Adipose tissue (tissue), 3 donors: ENCODE measurements around the gene TPRN. TPM values are rescaled to one million over a fixed set of nuclear protein-coding genes. Genes with fewer than 3 reads are reported as not detected.

Experiments
- H3K27ac ChIP-seq: one replicate; pipeline ENCODE4 v1.5.1; 2013; ENCODE audit warnings: low read depth, low read length
- WGBS, 3 donors: extraction: QIAGEN DNeasy Blood & Tissue Kit; methylation state at CpG; one replicate each; pipeline ENCODE4 v1.1.7; 2013; 5-methylcytosine and 5-hydroxymethylcytosine counted together
- polyA plus RNA-seq, 3 donors: library from polyadenylated mRNA; stranded (reverse); fragments of 200-250 nt; gene quantifications; one replicate each; pipeline ENCODE4 v1.2.3, GENCODE V29; 2013
- donor health status: healthy with polysubstance abuse.
- donor health status: Bipolar disorder and iron deficiency.
- donor health status: healthy.

Gene TPRN
- polyA plus RNA-seq, 3 donors: 4.3 to 67.8 (median 4.5) TPM

- WGBS, 3 donors: 91 to 94% (median 93%) methylated on average over 27 of the region's 27 CpGs
- H3K27ac ChIP-seq: no peak overlapping the region
These were observed 16.5 kb downstream of the TPRN start for GRCh38 chr9:137183980-137184595.

- H3K27ac ChIP-seq: no peak overlapping the region
- 88 to 92% (median 91%) methylated on average over 14 to 17 of the region's 17 CpGs for WGBS, 3 donors
These were observed 17.7 kb downstream of the TPRN start for GRCh38 chr9:137182836-137183235.

GRCh38 chr9:137181680-137182079 is 18.9 kb downstream of the TPRN start:
- WGBS, 3 donors: 95 to 96% (median 95%) methylated on average over 22 of the region's 22 CpGs
- H3K27ac ChIP-seq: no peak overlapping the region

- H3K27ac ChIP-seq: no peak overlapping the region
- 93 to 95% (median 94%) methylated on average over 20 of the region's 20 CpGs for WGBS, 3 donors
These were observed 20.1 kb downstream of the TPRN start for GRCh38 chr9:137180491-137180890.

- no peak overlapping the region for H3K27ac ChIP-seq
- WGBS, 3 donors: 91 to 97% (median 93%) methylated on average over 17 of the region's 17 CpGs
These were observed 20.8 kb downstream of the TPRN start for GRCh38 chr9:137179761-137180160.

- no peak overlapping the region for H3K27ac ChIP-seq
- WGBS, 3 donors: 91 to 92% (median 91%) methylated on average over 19 of the region's 19 CpGs
These were observed 21.5 kb downstream of the TPRN start for GRCh38 chr9:137178939-137179630.

- WGBS, 3 donors: 82 to 87% (median 82%) methylated on average over 22 to 23 of the region's 23 CpGs
- H3K27ac ChIP-seq: no peak overlapping the region
These were observed 22.2 kb downstream of the TPRN start for GRCh38 chr9:137178201-137178938.

- 57 to 61% (median 57%) methylated on average over 17 of the region's 17 CpGs for WGBS, 3 donors
- no peak overlapping the region for H3K27ac ChIP-seq
These were observed 24.0 kb downstream of the TPRN start for GRCh38 chr9:137176302-137177182.

- WGBS, 3 donors: 39 to 53% (median 52%) methylated on average over 33 of the region's 33 CpGs
- H3K27ac ChIP-seq: no peak overlapping the region
These were observed 25.1 kb downstream of the TPRN start for GRCh38 chr9:137175345-137175961.

- H3K27ac ChIP-seq: no peak overlapping the region
- 48 to 57% (median 50%) methylated on average over 24 to 34 of the region's 34 CpGs for WGBS, 3 donors
These were observed 25.7 kb downstream of the TPRN start for GRCh38 chr9:137174722-137175293.

- 74 to 89% (median 83%) methylated on average over 45 of the region's 45 CpGs for WGBS, 3 donors
- no peak overlapping the region for H3K27ac ChIP-seq
These were observed 26.5 kb downstream of the TPRN start for GRCh38 chr9:137173796-137174664.

GRCh38 chr9:137172901-137173795 is 27.4 kb downstream of the TPRN start:
- H3K27ac ChIP-seq: no peak overlapping the region
- WGBS, 3 donors: 46 to 64% (median 56%) methylated on average over 20 to 21 of the region's 21 CpGs

GRCh38 chr9:137171149-137171900 is 29.2 kb downstream of the TPRN start:
- H3K27ac ChIP-seq: no peak overlapping the region
- 80 to 84% (median 80%) methylated on average over 21 to 22 of the region's 22 CpGs for WGBS, 3 donors

- H3K27ac ChIP-seq: no peak overlapping the region
- 47 to 74% (median 52%) methylated on average over 14 of the region's 14 CpGs for WGBS, 3 donors
These were observed 29.9 kb downstream of the TPRN start for GRCh38 chr9:137170486-137171148.

- WGBS, 3 donors: 6 to 16% (median 13%) methylated on average over 34 to 41 of the region's 41 CpGs
- H3K27ac ChIP-seq: no peak within 1 kb of the TSS
These were observed 30.6 kb downstream of the TPRN start, which contains the start of gene LRRC26 for GRCh38 chr9:137169896-137170358. Gene LRRC26, minus strand, starts transcription at chr9:137170051. Its CDS starts 108 bp downstream, at chr9:137169943.
